CD14-positive monocyte (primary cell): Measurements from ENCODE around the gene MRTFB. TPM values are rescaled to one million over a fixed set of nuclear protein-coding genes. Genes with fewer than 3 reads are reported as not detected.

Experiments used
- DNase-seq, 3 donors: peaks; one replicate each; pipeline ENCODE4 v3.0.0-alpha.2; 2011 to 2022
- H2AFZ ChIP-seq: 2 replicates; pipeline ENCODE4 v1.6.0; 2012; ENCODE audit warnings: mild to moderate bottlenecking, low read depth, low read length, inconsistent platforms; ENCODE audit not compliant: insufficient read depth, poor library complexity, severe bottlenecking
- H3K27ac ChIP-seq, 2 donors: 1 replicate in 1 of 2; 2 replicates in 1 of 2; pipeline ENCODE4 v1.5.1; 2012 to 2013; ENCODE audit warnings: low read length in 2 of 2, control low read depth in 1 of 2, inconsistent platforms in 1 of 2, low read depth in 1 of 2, mild to moderate bottlenecking in 1 of 2
- H3K27me3 ChIP-seq, 2 donors: one replicate each; pipeline versions ENCODE4 v1.6.0 to v1.6.1; 2011 to 2013; ENCODE audit warnings: low read length in 2 of 2; ENCODE audit not compliant: control insufficient read depth in 2 of 2, insufficient read depth in 2 of 2
- H3K36me3 ChIP-seq, 2 donors: replicated peaks in 1 of 2; 1 replicate in 1 of 2; 2 replicates in 1 of 2; pipeline versions ENCODE4 v1.5.1 to v1.6.1; 2012 to 2013; ENCODE audit warnings: low read length in 2 of 2, control low read depth in 1 of 2, inconsistent platforms in 1 of 2, mild to moderate bottlenecking in 1 of 2; ENCODE audit not compliant: insufficient read depth in 2 of 2, control insufficient read depth in 1 of 2
- H3K4me1 ChIP-seq, 2 donors: 1 replicate in 1 of 2; 2 replicates in 1 of 2; pipeline versions ENCODE4 v1.5.1 to v1.6.1; 2012 to 2013; ENCODE audit warnings: low read length in 2 of 2, control low read depth in 1 of 2, inconsistent platforms in 1 of 2, mild to moderate bottlenecking in 1 of 2, moderate library complexity in 1 of 2; ENCODE audit not compliant: insufficient read depth in 2 of 2, control insufficient read depth in 1 of 2
- H3K4me2 ChIP-seq: replicated peaks from 2 replicates; pipeline ENCODE3; 2012; ENCODE audit warnings: low read length, moderate library complexity, mild to moderate bottlenecking; ENCODE audit not compliant: poor library complexity, severe bottlenecking; ENCODE audit errors: extremely low read depth
- H3K4me3 ChIP-seq, 3 experiments: fragments of 200-600 bp in 1 of 3; sonication (generic) in 1 of 3; replicated peaks in 1 of 3; 1 replicate in 2 of 3; 2 replicates in 1 of 3; pipeline ENCODE4 v1.5.1; 2011 to 2013; ENCODE audit warnings: low read length in 3 of 3, mild to moderate bottlenecking in 3 of 3, control low read depth in 2 of 3, low read depth in 2 of 3, inconsistent platforms in 1 of 3, moderate library complexity in 1 of 3
- H3K79me2 ChIP-seq: 2 replicates; pipeline ENCODE4 v1.6.0; 2012; ENCODE audit warnings: mild to moderate bottlenecking, control low read depth, inconsistent platforms, low read length, moderate library complexity; ENCODE audit not compliant: insufficient read depth
- H3K9ac ChIP-seq: 2 replicates; pipeline ENCODE4 v1.6.0; 2017; ENCODE audit warnings: low read length, mild to moderate bottlenecking; ENCODE audit not compliant: insufficient read depth, poor library complexity, severe bottlenecking
- H3K9me3 ChIP-seq, 2 donors: replicated peaks in 1 of 2; 1 replicate in 1 of 2; 2 replicates in 1 of 2; pipeline versions ENCODE4 v1.5.1 to v1.6.1; 2012 to 2013; ENCODE audit warnings: low read length in 2 of 2, control low read depth in 1 of 2; ENCODE audit not compliant: control insufficient read depth in 1 of 2, insufficient read depth in 1 of 2
- H4K20me1 ChIP-seq: 2 replicates; pipeline ENCODE4 v1.6.0; 2012; ENCODE audit warnings: mild to moderate bottlenecking, low read length, control low read depth, moderate library complexity; ENCODE audit not compliant: insufficient read depth
- H3K27ac Mint-ChIP-seq, 7 donors: one replicate each; pipeline ENCODE4 v1.8.0; 2020; ENCODE audit warnings: mild to moderate bottlenecking in 7 of 7, mixed read lengths in 7 of 7, moderate library complexity in 6 of 7, inconsistent platforms in 2 of 7
- H3K27me3 Mint-ChIP-seq, 3 donors: one replicate each; pipeline ENCODE4 v1.8.0; 2021 to 2022; ENCODE audit warnings: low read depth in 3 of 3, mild to moderate bottlenecking in 3 of 3, mixed read lengths in 3 of 3, moderate library complexity in 3 of 3, inconsistent platforms in 1 of 3
- H3K36me3 Mint-ChIP-seq, 2 donors: one replicate each; pipeline ENCODE4 v1.8.0; 2020; ENCODE audit warnings: mixed read lengths in 2 of 2, inconsistent platforms in 1 of 2, mild to moderate bottlenecking in 1 of 2
- H3K4me1 Mint-ChIP-seq: one replicate; pipeline ENCODE4 v1.8.0; 2020; ENCODE audit warnings: mild to moderate bottlenecking, mixed read lengths
- H3K4me3 Mint-ChIP-seq, 2 donors: one replicate each; pipeline ENCODE4 v1.8.0; 2020; ENCODE audit warnings: mild to moderate bottlenecking in 2 of 2, mixed read lengths in 2 of 2, moderate library complexity in 1 of 2
- H3K9me3 Mint-ChIP-seq, 7 donors: one replicate each; pipeline ENCODE4 v1.8.0; 2020 to 2022; ENCODE audit warnings: mixed read lengths in 7 of 7, mild to moderate bottlenecking in 6 of 7, moderate library complexity in 6 of 7, inconsistent platforms in 2 of 7
- WGBS: methylation state at CpG from one replicate; pipeline ENCODE4 v1.1.5; 2013; ENCODE audit warnings: missing lambda C conversion rate; ENCODE audit not compliant: insufficient coverage; 5-methylcytosine and 5-hydroxymethylcytosine counted together
- intact Hi-C, 2 donors: fragments of 100-400 bp; cut with micrococcal nuclease; formaldehyde crosslinking; loops; one replicate each; pipeline versions ENCODE4 v1.15.0 to v1.15.1; 2023
- polyA plus RNA-seq, 3 donors: library from polyadenylated mRNA; depleted of rRNA in 1 of 3; unstranded in 2 of 3; stranded (reverse) in 1 of 3; fragments of 300-500 nt in 2 of 3; fragments of >200 nt in 1 of 3; fragmentation: Illumina TruSeq in 2 of 3; gene quantifications; 1 replicate in 2 of 3; 2 replicates in 1 of 3; pipeline ENCODE4 v1.2.3, GENCODE V29; 2012 to 2021
- TF ChIP-seq, protein P1 (sequence below): fragments of 200-600 bp; IDR thresholded peaks from one replicate; pipeline ENCODE4 v1.8.0; 2022; ENCODE audit warnings: antibody characterized with exemption, mild to moderate bottlenecking

MRTFB gene
- polyA plus RNA-seq, 3 donors = 0.69 to 1.4 (median 0.87) TPM

DNA sequence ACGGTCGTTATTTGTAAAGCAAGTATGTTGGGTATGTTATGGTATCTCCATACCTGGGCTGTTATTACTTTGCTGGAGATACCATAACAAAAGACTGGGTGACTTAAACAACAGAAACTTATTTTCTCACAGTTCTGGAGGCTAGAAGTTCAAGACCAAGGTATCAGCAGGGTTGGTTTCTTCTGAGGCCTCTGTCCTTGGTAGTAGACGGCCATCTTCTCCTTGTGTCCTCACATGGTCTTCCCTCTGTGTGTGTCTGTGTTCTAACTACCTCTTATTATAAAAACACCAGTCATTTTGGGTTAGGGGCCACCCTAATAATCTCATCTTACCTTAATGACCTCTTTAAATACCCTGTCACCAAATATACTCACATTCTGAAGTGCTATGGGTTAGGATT lies 33.2 kb upstream of the MRTFB start:
- Mint-ChIP-seq H3K36me3 (no peaks in the 10 kb centered on the region), H3K27me3 (peaks cover 0 to 2% (median 1%) of the 10 kb centered on the region in 3 donors), H3K4me1 (no peaks in the 10 kb centered on the region), H3K9me3 (peaks cover 0 to 20% (median 2%) of the 10 kb centered on the region in 7 donors), H3K4me3 (no peak overlapping the region), H3K27ac (no peak overlapping the region)
- TF ChIP-seq, protein P1, sequence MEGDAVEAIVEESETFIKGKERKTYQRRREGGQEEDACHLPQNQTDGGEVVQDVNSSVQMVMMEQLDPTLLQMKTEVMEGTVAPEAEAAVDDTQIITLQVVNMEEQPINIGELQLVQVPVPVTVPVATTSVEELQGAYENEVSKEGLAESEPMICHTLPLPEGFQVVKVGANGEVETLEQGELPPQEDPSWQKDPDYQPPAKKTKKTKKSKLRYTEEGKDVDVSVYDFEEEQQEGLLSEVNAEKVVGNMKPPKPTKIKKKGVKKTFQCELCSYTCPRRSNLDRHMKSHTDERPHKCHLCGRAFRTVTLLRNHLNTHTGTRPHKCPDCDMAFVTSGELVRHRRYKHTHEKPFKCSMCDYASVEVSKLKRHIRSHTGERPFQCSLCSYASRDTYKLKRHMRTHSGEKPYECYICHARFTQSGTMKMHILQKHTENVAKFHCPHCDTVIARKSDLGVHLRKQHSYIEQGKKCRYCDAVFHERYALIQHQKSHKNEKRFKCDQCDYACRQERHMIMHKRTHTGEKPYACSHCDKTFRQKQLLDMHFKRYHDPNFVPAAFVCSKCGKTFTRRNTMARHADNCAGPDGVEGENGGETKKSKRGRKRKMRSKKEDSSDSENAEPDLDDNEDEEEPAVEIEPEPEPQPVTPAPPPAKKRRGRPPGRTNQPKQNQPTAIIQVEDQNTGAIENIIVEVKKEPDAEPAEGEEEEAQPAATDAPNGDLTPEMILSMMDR = no peak
- no peak for DNase-seq
- Histone ChIP-seq H2AFZ (no peak overlapping the region), H3K9me3 (peaks cover 0 to 3% of the 10 kb centered on the region in 2 donors), H3K4me3 (no peak overlapping the region), H3K4me2 (no peak overlapping the region), H3K4me1 (no peaks in the 10 kb centered on the region), H3K27ac (no peak overlapping the region), H3K79me2 (no peaks in the 10 kb centered on the region), H4K20me1 (no peaks in the 10 kb centered on the region), H3K36me3 (no peaks in the 10 kb centered on the region), H3K27me3 (no peaks in the 10 kb centered on the region), H3K9ac (no peak overlapping the region)
- no CpG with 5 or more reads among the region's 3 CpGs for WGBS
- intact Hi-C loops = no loop called here

DNA sequence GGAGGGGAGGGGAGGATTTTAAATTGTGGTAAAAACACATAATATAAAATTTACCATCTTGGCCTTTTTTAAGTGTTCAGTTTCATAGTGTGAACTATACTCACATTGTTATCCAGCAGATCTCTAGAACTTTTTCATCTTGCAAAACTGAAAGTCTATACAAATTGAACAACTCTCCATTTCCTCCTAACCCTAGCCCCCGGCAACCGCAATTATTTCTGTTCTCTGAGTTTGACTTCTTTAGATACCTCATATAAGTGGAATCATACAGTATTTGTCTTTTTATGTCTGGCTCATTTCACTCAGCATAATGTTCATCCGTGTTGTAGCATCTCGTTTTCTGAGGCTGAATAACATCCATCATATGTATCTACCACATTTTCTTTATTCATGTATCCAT lies 30.0 kb upstream of the MRTFB start:
- WGBS = no CpG with 5 or more reads among the region's 4 CpGs
- no peaks in the 10 kb centered on the region for H3K27me3 ChIP-seq
- H3K4me3 ChIP-seq = no peak overlapping the region
- no peaks in the 10 kb centered on the region for H3K36me3 ChIP-seq
- Mint-ChIP-seq H3K9me3 (peaks cover 0 to 14% (median 2%) of the 10 kb centered on the region in 7 donors), H3K36me3 (no peaks in the 10 kb centered on the region), H3K4me1 (no peaks in the 10 kb centered on the region), H3K27ac (no peak overlapping the region), H3K4me3 (no peak overlapping the region), H3K27me3 (peaks cover 0 to 4% (median 0%) of the 10 kb centered on the region in 3 donors)
- no peaks in the 10 kb centered on the region for H3K79me2 ChIP-seq
- H2AFZ ChIP-seq = no peak overlapping the region
- no peak overlapping the region for H3K4me2 ChIP-seq
- no peak overlapping the region for H3K27ac ChIP-seq
- H3K9me3 ChIP-seq = no peaks in the 10 kb centered on the region
- H3K9ac ChIP-seq = no peak overlapping the region
- no peak for DNase-seq
- no peaks in the 10 kb centered on the region for H4K20me1 ChIP-seq
- TF ChIP-seq, protein P1 = no peak
- intact Hi-C loops = no loop called here
- H3K4me1 ChIP-seq = no peaks in the 10 kb centered on the region
